Tibial nerve (tissue), 3 donors: ENCODE results near the gene SENP1.

Experiments
- POLR2A ChIP-seq, 2 donors: fragments of 450-650 bp; IDR thresholded peaks; one replicate each; pipeline ENCODE4 v1.6.1; 2017; ENCODE audit warnings: antibody characterized with exemption in 2 of 2, mild to moderate bottlenecking in 2 of 2, moderate library complexity in 2 of 2
- TF ChIP-seq, protein P1 (sequence below), 5 experiments: fragments of 200-600 bp in 3 of 5; fragments of 450-650 bp in 2 of 5; sonication (generic) in 3 of 5; IDR thresholded peaks; one replicate each; pipeline ENCODE4 v1.5.1; 2016 to 2019; ENCODE audit warnings: antibody characterized with exemption in 5 of 5, mild to moderate bottlenecking in 3 of 5, moderate library complexity in 2 of 5

DNA sequence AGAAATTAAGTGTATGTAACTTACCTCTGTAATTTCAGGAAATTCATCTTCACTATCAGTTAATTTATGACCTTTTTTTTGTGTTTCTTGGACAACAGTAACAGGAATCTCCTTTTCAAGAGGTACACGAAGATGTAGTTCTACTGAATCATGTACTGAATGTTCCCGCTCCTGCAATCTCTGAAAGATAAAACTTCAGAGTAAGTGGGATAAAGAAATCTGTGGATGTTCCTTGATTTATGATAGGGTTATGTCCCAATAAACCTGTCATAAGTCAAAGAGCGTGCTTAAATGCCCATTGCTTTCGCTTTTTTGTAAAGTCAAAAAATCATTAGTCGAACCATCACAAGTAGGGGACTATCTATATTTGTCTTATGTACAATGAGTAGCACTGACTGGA lies 40.8 kb downstream of the SENP1 start:
- TF ChIP-seq, protein P1, sequence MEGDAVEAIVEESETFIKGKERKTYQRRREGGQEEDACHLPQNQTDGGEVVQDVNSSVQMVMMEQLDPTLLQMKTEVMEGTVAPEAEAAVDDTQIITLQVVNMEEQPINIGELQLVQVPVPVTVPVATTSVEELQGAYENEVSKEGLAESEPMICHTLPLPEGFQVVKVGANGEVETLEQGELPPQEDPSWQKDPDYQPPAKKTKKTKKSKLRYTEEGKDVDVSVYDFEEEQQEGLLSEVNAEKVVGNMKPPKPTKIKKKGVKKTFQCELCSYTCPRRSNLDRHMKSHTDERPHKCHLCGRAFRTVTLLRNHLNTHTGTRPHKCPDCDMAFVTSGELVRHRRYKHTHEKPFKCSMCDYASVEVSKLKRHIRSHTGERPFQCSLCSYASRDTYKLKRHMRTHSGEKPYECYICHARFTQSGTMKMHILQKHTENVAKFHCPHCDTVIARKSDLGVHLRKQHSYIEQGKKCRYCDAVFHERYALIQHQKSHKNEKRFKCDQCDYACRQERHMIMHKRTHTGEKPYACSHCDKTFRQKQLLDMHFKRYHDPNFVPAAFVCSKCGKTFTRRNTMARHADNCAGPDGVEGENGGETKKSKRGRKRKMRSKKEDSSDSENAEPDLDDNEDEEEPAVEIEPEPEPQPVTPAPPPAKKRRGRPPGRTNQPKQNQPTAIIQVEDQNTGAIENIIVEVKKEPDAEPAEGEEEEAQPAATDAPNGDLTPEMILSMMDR (IDR thresholded peaks at IDR 0.05) = no peak
- no peak for TF ChIP-seq POLR2A (IDR thresholded peaks at IDR 0.05)
